ENCODE data around the gene IL1RL1. TPM values are rescaled to one million over a fixed set of nuclear protein-coding genes. Genes with fewer than 3 reads are reported as not detected.
A peak's percentile ranks its signal among the peaks of the same experiment; 100 is the strongest.

IL1RL1 gene
- total RNA-seq, 1 experiment from 2014 or later = 5.7 TPM

GRCh38 chr2:102296449-102296848 lies 14.9 kb upstream of the IL1RL1 start:
- intact Hi-C loops (cut with micrococcal nuclease) = no loop called here
- no peak overlapping the region for H3K27ac ChIP-seq (ENCODE audit: low read length)
- H2AFZ ChIP-seq (ENCODE audit: low read length) = no peak overlapping the region
- no peaks in the 10 kb centered on the region for H4K20me1 ChIP-seq (ENCODE audit: low read length)
- H3K79me2 ChIP-seq (ENCODE audit: low read length) = no peaks in the 10 kb centered on the region
- POLR2A ChIA-PET (ENCODE audit: unreplicated experiment) = no interaction called here
- no peak for DNase-seq
- BruUV-seq (replicated peaks) = no TSS peak
- H3K4me3 ChIP-seq (ENCODE audit: low read length) = no peak overlapping the region
- no peak overlapping the region for H3K9ac ChIP-seq (ENCODE audit: low read length)
- no peak for TF ChIP-seq EZH2 (IDR thresholded peaks at IDR 0.05; ENCODE audit: low read length, unreplicated experiment)
- TF ChIP-seq EZH2phosphoT487 (IDR thresholded peaks at IDR 0.05; ENCODE audit: borderline replicate concordance, low read length) = no peak
- TF ChIP-seq, protein P1, sequence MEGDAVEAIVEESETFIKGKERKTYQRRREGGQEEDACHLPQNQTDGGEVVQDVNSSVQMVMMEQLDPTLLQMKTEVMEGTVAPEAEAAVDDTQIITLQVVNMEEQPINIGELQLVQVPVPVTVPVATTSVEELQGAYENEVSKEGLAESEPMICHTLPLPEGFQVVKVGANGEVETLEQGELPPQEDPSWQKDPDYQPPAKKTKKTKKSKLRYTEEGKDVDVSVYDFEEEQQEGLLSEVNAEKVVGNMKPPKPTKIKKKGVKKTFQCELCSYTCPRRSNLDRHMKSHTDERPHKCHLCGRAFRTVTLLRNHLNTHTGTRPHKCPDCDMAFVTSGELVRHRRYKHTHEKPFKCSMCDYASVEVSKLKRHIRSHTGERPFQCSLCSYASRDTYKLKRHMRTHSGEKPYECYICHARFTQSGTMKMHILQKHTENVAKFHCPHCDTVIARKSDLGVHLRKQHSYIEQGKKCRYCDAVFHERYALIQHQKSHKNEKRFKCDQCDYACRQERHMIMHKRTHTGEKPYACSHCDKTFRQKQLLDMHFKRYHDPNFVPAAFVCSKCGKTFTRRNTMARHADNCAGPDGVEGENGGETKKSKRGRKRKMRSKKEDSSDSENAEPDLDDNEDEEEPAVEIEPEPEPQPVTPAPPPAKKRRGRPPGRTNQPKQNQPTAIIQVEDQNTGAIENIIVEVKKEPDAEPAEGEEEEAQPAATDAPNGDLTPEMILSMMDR (conservative IDR thresholded peaks at IDR 0.05; ENCODE audit: low read depth, low read length) = no peak
- H3K9me2 ChIP-seq (replicated peaks; ENCODE audit: low read length) = no peaks in the 10 kb centered on the region
- no peak overlapping the region for H3K4me2 ChIP-seq (ENCODE audit: low read length)
- no peaks in the 10 kb centered on the region for H3K36me3 ChIP-seq (ENCODE audit: low read depth, low read length)
- CTCF ChIA-PET = no interaction called here
- H3K4me1 ChIP-seq (ENCODE audit: insufficient read depth, low read length) = peaks cover 14% of the 10 kb centered on the region
- H3K27me3 ChIP-seq (ENCODE audit: low read length) = no peaks in the 10 kb centered on the region
- no peaks in the 10 kb centered on the region for H3K9me3 ChIP-seq (ENCODE audit: low read length)
- ATAC-seq = no peak
- no peaks in the 10 kb centered on the region for H3F3A ChIP-seq (ENCODE audit: low read length, unreplicated experiment)

GRCh38 chr2:102297891-102298290 lies 13.5 kb upstream of the IL1RL1 start:
- no peaks in the 10 kb centered on the region for H3F3A ChIP-seq (ENCODE audit: low read length, unreplicated experiment)
- no peaks in the 10 kb centered on the region for H4K20me1 ChIP-seq (ENCODE audit: low read length)
- H3K4me2 ChIP-seq (ENCODE audit: low read length) = no peak overlapping the region
- no peaks in the 10 kb centered on the region for H3K9me2 ChIP-seq (replicated peaks; ENCODE audit: low read length)
- no peaks in the 10 kb centered on the region for H3K27me3 ChIP-seq (ENCODE audit: low read length)
- H3K36me3 ChIP-seq (ENCODE audit: low read depth, low read length) = no peaks in the 10 kb centered on the region
- no peak overlapping the region for H3K27ac ChIP-seq (ENCODE audit: low read length)
- DNase-seq = no peak
- no peak overlapping the region for H2AFZ ChIP-seq (ENCODE audit: low read length)
- no peaks in the 10 kb centered on the region for H3K9me3 ChIP-seq (ENCODE audit: low read length)
- TF ChIP-seq EZH2 (IDR thresholded peaks at IDR 0.05; ENCODE audit: low read length, unreplicated experiment) = no peak
- TF ChIP-seq EZH2phosphoT487 (IDR thresholded peaks at IDR 0.05; ENCODE audit: borderline replicate concordance, low read length) = no peak
- TF ChIP-seq, protein P1 (conservative IDR thresholded peaks at IDR 0.05; ENCODE audit: low read depth, low read length) = no peak
- H3K4me1 ChIP-seq (ENCODE audit: insufficient read depth, low read length) = peaks cover 14% of the 10 kb centered on the region
- H3K4me3 ChIP-seq (ENCODE audit: low read length) = no peak overlapping the region
- ChIA-PET POLR2A (ENCODE audit: unreplicated experiment) (no interaction called here), CTCF (no interaction called here)
- BruUV-seq (replicated peaks) = no TSS peak
- H3K79me2 ChIP-seq (ENCODE audit: low read length) = no peaks in the 10 kb centered on the region
- intact Hi-C loops (cut with micrococcal nuclease) = no loop called here
- no peak for ATAC-seq
- no peak overlapping the region for H3K9ac ChIP-seq (ENCODE audit: low read length)

GRCh38 chr2:102301867-102302362 lies 9.4 kb upstream of the IL1RL1 start:
- Histone ChIP-seq H3K27me3 (ENCODE audit: low read length) (no peaks in the 10 kb centered on the region), H3K36me3 (ENCODE audit: low read depth, low read length) (no peaks in the 10 kb centered on the region), H3K4me2 (ENCODE audit: low read length) (no peak overlapping the region), H4K20me1 (ENCODE audit: low read length) (no peaks in the 10 kb centered on the region), H3K9ac (ENCODE audit: low read length) (no peak overlapping the region), H3F3A (ENCODE audit: low read length, unreplicated experiment) (no peaks in the 10 kb centered on the region), H3K79me2 (ENCODE audit: low read length) (no peaks in the 10 kb centered on the region), H3K9me2 (replicated peaks; ENCODE audit: low read length) (no peaks in the 10 kb centered on the region), H3K9me3 (ENCODE audit: low read length) (no peaks in the 10 kb centered on the region), H2AFZ (ENCODE audit: low read length) (0 out of 2 replicates have a peak overlapping the region, but pooled peaks have one; percentile 11), H3K4me1 (ENCODE audit: insufficient read depth, low read length) (no peaks in the 10 kb centered on the region), H3K4me3 (ENCODE audit: low read length) (no peak overlapping the region), H3K27ac (ENCODE audit: low read length) (no peak overlapping the region)
- ChIA-PET POLR2A (ENCODE audit: unreplicated experiment) (no interaction called here), CTCF (interaction anchor here (0.6 kb wide), 1 partner anchor 13 kb away, joined by 3 read pairs; no protein-coding TSS in a partner anchor)
- ATAC-seq (peak; percentile 55), DNase-seq (peak; percentile 46)
- no TSS peak for BruUV-seq (replicated peaks)
- no peak for TF ChIP-seq EZH2phosphoT487 (IDR thresholded peaks at IDR 0.05; ENCODE audit: borderline replicate concordance, low read length)
- TF ChIP-seq, protein P1 (conservative IDR thresholded peaks at IDR 0.05; ENCODE audit: low read depth, low read length) = peak; percentile 66
- intact Hi-C loops (cut with micrococcal nuclease) = no loop called here
